HL-60 (cell line): ENCODE results near the gene DIP2B.

ENCODE experiments used
- DNase-seq, 2 experiments: peaks; one replicate each; pipeline ENCODE4 v3.0.0-alpha.2; 2010 to 2020; ENCODE audit warnings: low read depth in 1 of 2, low spot score in 1 of 2
- H3K27ac ChIP-seq: fragments of 250-450 bp; sonication (Bioruptor Pico); replicated peaks from 2 replicates; pipeline ENCODE4 v1.5.1; 2020; ENCODE audit warnings: mild to moderate bottlenecking, moderate library complexity
- H3K27me3 ChIP-seq: fragments of 250-450 bp; sonication (Bioruptor Pico); 2 replicates; pipeline ENCODE4 v1.5.1; 2021; ENCODE audit warnings: mild to moderate bottlenecking, moderate library complexity; ENCODE audit not compliant: insufficient read depth, poor library complexity, severe bottlenecking
- H3K4me3 ChIP-seq: replicated peaks from 2 replicates; pipeline ENCODE4 v1.5.1; 2011; ENCODE audit warnings: mild to moderate bottlenecking, control low read depth, low read length; ENCODE audit not compliant: insufficient read depth
- GABPA ChIP-seq: IDR thresholded peaks from 2 replicates; pipeline ENCODE4 v1.6.1; 2012; ENCODE audit warnings: low read depth
- POLR2AphosphoS5 ChIP-seq: IDR thresholded peaks from 2 replicates; pipeline ENCODE4 v1.6.1; 2012; ENCODE audit warnings: low read depth
- SPI1 ChIP-seq: IDR thresholded peaks from 2 replicates; pipeline ENCODE4 v1.6.1; 2012; ENCODE audit warnings: low read depth, mild to moderate bottlenecking, borderline replicate concordance
- TF ChIP-seq, protein P1 (sequence below): IDR thresholded peaks from 2 replicates; pipeline ENCODE4 v1.6.1; 2012; ENCODE audit warnings: low read depth; ENCODE audit not compliant: insufficient replicate concordance
- TF ChIP-seq, protein P2 (sequence below): IDR thresholded peaks from one replicate; pipeline ENCODE4 v1.5.1; 2011; ENCODE audit warnings: low read length, control low read depth, inconsistent platforms; ENCODE audit not compliant: insufficient read depth

Gene DIP2B

DNA sequence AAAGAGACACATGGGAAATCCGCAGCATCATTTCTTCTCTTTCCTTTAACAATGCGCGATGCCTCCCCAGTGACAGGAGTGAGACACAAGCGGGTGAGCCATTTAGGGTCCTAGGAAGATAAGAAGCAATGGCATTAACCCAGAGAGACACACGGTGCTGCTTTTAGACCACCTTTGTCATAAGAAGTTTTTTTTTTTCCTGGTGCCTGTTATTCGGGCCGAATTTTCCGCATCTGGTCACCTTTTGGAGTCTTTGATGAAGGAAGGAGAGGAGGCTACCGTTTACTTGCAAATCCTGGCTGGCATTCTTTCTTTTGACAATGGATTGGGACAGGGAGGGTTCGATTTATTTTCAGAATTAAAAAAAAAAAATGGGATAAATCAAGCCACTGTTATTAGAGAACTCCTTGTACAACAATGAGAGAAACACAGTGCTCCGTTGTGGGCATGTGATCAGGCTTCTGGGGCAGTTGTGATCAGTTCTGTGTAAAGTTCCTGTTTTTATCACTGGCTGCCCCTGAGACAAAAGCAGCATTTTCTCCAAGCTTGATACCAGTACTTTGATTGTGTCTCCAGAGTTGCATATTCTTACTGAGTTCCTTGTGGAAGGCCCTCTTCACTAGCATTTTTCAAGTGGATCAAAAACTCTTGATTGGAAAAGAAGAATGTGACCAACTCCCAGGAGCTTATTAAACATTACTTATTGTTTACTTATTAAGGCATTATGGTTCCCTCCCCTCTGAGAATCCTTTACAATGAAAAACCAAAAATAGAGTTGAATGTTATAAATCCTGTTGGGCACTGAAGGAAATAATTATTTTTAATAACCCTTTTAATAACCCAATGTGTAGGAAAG is 1.1 kb downstream of the DIP2B start:
- DNase-seq, result peak in 1 of 2 experiments; percentile 68
- TF ChIP-seq, protein P1, sequence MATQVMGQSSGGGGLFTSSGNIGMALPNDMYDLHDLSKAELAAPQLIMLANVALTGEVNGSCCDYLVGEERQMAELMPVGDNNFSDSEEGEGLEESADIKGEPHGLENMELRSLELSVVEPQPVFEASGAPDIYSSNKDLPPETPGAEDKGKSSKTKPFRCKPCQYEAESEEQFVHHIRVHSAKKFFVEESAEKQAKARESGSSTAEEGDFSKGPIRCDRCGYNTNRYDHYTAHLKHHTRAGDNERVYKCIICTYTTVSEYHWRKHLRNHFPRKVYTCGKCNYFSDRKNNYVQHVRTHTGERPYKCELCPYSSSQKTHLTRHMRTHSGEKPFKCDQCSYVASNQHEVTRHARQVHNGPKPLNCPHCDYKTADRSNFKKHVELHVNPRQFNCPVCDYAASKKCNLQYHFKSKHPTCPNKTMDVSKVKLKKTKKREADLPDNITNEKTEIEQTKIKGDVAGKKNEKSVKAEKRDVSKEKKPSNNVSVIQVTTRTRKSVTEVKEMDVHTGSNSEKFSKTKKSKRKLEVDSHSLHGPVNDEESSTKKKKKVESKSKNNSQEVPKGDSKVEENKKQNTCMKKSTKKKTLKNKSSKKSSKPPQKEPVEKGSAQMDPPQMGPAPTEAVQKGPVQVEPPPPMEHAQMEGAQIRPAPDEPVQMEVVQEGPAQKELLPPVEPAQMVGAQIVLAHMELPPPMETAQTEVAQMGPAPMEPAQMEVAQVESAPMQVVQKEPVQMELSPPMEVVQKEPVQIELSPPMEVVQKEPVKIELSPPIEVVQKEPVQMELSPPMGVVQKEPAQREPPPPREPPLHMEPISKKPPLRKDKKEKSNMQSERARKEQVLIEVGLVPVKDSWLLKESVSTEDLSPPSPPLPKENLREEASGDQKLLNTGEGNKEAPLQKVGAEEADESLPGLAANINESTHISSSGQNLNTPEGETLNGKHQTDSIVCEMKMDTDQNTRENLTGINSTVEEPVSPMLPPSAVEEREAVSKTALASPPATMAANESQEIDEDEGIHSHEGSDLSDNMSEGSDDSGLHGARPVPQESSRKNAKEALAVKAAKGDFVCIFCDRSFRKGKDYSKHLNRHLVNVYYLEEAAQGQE, result no peak
- no peak for TF ChIP-seq POLR2AphosphoS5
- no peak for TF ChIP-seq SPI1
- TF ChIP-seq GABPA, result no peak
- peak overlapping the region; percentile 71 for H3K4me3 ChIP-seq
- peak overlapping the region; percentile 84 for H3K27ac ChIP-seq
- H3K27me3 ChIP-seq, result no peaks in the 10 kb centered on the region

DNA sequence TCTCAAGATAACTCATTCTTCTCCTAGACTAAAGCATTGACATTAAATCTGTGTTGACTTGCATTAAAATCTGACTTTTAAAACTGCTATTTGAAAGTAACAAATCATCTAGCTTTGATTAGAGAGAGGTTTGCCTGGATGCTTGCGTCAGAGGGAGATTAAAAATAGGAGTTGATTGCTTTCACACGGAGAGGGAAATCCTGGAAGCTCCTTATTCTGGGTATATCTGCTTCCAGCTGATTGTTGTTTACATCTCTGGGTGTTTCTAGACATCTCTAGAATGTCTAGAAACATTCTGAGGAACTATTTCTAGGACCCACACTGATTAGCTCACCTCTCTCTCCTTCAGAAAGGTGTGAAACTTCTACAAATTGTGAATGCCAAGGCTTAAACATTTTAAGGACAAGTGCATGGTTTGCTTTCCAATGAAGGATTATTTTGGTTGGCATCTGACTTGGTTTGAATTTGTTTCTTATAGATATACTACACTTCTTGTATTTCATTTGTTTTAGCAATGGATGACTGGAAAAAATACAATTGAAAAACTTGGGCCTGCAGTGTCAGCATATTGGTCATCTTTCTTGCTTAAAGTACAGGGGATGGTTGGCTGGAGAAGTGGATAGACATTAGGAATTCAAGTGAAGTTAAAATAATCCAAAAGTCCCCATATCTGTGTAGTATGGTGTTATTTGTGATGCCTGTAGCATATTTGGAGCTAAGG is 2.1 kb downstream of the DIP2B start:
- Histone ChIP-seq H3K27me3 (no peaks in the 10 kb centered on the region), H3K27ac (no peak overlapping the region), H3K4me3 (peak overlapping the region; percentile 71)
- no peak for DNase-seq
- no peak for TF ChIP-seq POLR2AphosphoS5
- TF ChIP-seq, protein P1, result no peak
- TF ChIP-seq GABPA, result no peak
- TF ChIP-seq, protein P2, sequence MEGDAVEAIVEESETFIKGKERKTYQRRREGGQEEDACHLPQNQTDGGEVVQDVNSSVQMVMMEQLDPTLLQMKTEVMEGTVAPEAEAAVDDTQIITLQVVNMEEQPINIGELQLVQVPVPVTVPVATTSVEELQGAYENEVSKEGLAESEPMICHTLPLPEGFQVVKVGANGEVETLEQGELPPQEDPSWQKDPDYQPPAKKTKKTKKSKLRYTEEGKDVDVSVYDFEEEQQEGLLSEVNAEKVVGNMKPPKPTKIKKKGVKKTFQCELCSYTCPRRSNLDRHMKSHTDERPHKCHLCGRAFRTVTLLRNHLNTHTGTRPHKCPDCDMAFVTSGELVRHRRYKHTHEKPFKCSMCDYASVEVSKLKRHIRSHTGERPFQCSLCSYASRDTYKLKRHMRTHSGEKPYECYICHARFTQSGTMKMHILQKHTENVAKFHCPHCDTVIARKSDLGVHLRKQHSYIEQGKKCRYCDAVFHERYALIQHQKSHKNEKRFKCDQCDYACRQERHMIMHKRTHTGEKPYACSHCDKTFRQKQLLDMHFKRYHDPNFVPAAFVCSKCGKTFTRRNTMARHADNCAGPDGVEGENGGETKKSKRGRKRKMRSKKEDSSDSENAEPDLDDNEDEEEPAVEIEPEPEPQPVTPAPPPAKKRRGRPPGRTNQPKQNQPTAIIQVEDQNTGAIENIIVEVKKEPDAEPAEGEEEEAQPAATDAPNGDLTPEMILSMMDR, result no peak
- TF ChIP-seq SPI1, result no peak

DNA sequence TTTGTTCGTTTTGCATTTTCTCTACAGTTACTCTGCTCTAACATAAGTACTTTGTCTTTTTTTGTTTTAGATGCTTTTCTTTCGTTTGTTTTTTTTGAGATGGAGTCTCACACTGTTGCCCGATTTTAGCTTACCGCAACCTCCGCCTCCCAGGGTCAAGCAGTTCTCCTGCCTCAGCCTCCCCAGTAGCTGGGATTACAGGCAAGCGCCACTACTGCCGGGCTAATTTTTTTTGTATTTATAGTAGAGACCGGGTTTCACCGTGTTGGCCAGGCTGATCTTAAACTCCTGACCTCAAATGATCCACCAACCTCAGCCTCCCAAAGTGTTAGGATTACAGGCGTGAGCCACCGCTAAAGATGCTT is 2.7 kb downstream of the DIP2B start:
- no peaks in the 10 kb centered on the region for H3K27me3 ChIP-seq
- no peak overlapping the region for H3K4me3 ChIP-seq
- H3K27ac ChIP-seq, result no peak overlapping the region
- no peak for TF ChIP-seq POLR2AphosphoS5
- TF ChIP-seq, protein P2, result no peak
- TF ChIP-seq GABPA, result no peak
- TF ChIP-seq, protein P1, result no peak
- TF ChIP-seq SPI1, result no peak
- no peak for DNase-seq
